GM12891 (cell line): ENCODE results near the gene TMEM273.

Source experiments
- POLR2A ChIP-seq: IDR thresholded peaks from 2 replicates; pipeline ENCODE4 v1.6.1; 2011; ENCODE audit warnings: low read depth, low read length, control low read depth
- POLR2AphosphoS5 ChIP-seq: IDR thresholded peaks from 2 replicates; pipeline ENCODE4 v1.6.1; 2011; ENCODE audit warnings: low read depth, low read length, control low read depth
- POU2F2 ChIP-seq: IDR thresholded peaks from 2 replicates; pipeline ENCODE4 v1.6.1; 2011; ENCODE audit warnings: low read depth, mild to moderate bottlenecking, control low read depth, low read length, moderate library complexity
- TAF1 ChIP-seq: IDR thresholded peaks from 2 replicates; pipeline ENCODE4 v1.6.1; 2011; ENCODE audit warnings: low read depth, low read length, control low read depth

DNA sequence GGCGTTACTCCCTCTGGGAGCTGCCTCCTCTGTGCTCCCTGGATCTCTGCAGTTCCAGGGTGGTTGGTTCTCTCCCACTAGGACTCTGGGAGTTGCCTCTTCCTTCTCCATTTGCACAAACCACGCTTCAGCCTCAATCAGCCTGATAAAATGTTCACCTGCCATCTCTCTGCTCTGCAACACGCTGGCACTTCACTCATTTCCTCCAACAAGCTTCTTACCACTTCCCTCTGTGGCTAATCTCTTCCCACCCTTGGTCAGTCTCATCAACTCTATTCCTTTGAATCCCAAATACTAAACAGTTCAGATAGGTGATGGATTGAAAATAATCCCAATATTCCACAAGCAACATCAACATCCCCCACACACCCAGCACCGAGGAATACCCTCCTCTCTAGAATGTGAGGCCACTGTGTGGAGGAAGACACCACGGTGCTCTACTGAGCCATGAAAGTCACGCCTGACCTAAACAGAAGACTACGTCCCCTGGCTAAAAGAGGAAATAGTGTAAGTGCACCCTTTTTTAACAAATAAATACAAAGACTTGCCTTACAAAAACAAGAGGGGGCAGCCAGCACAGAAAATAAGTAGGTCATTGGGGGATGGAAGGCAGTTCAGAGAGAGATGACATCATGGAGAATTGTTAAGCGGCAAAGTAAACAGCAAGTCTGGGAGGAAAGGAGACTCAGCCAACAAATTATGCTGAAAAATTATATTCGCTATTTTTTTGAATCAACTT, 52.4 kb downstream of the TMEM273 start:
- no peak for TF ChIP-seq POLR2AphosphoS5
- no peak for TF ChIP-seq TAF1
- no peak for TF ChIP-seq POLR2A
- no peak for TF ChIP-seq POU2F2
